Measurements from ENCODE around the gene GRID2.
"Not testable (repeated sequence)": the region's sequence is repeated elsewhere in the genome, so short reads cannot be mapped to it uniquely, and the experiment has no call there.

DNA sequence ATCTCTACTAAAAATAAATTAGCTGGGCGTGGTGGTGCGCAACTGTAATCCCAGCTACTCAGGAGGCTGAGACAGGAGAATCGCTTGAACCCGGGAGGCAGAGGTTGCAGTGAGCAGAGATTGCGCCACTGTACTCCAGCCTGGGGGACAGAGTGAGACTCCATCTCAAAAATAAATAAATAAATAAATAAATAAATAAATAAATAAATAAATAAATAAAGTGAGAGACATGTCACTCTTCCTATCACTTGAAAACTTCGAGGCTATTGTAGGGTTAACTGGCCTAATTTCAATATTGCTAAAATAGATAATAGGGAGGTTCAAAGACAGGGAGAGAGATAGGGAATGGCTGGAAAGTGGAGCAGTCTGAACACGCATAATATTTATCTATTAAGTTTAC is 99.8 kb downstream of the GRID2 start:
- not testable (repeated sequence) for TF ChIP-seq MEF2D (tag; conservative IDR thresholded peaks at IDR 0.05; ENCODE audit: low read depth); ZNF212 (CRISPR knock-in tag; IDR thresholded peaks at IDR 0.05)
